SKM-1 (cell line): ENCODE measurements around the gene GID8.

Source experiments
- DNase-seq: peaks from one replicate; lab custom pipeline; 2025; ENCODE audit not compliant: unreplicated experiment; lab: John Stamatoyannopoulos, UW

Gene GID8

GRCh38 chr20:62941792-62942191 lies 3.8 kb downstream of the GID8 start:
- DNase-seq: no peak

GRCh38 chr20:62942456-62942855 lies 4.5 kb downstream of the GID8 start:
- DNase-seq: no peak

- no peak for DNase-seq
These were observed 5.4 kb downstream of the GID8 start for GRCh38 chr20:62943396-62943795.

GRCh38 chr20:62944184-62944583 lies 6.2 kb downstream of the GID8 start:
- DNase-seq: no peak

GRCh38 chr20:62944746-62945145 lies 6.8 kb downstream of the GID8 start:
- DNase-seq: no peak

- no peak for DNase-seq
These were observed 7.9 kb downstream of the GID8 start for GRCh38 chr20:62945771-62946339.

- DNase-seq: no peak
These were observed 9.0 kb downstream of the GID8 start for GRCh38 chr20:62946918-62947317.

GRCh38 chr20:62947532-62948300 lies 9.8 kb downstream of the GID8 start:
- DNase-seq: no peak

- DNase-seq: no peak
These were observed 11.3 kb downstream of the GID8 start for GRCh38 chr20:62949153-62949821.

- no peak for DNase-seq
These were observed 12.0 kb downstream of the GID8 start for GRCh38 chr20:62949962-62950361.

- no peak for DNase-seq
These were observed 12.8 kb downstream of the GID8 start for GRCh38 chr20:62950741-62951140.

- no peak for DNase-seq
These were observed 13.4 kb downstream of the GID8 start for GRCh38 chr20:62951143-62951895.

GRCh38 chr20:62951896-62952372 lies 14.0 kb downstream of the GID8 start:
- no peak for DNase-seq

GRCh38 chr20:62952373-62952967 lies 14.5 kb downstream of the GID8 start, which contains the start of gene SLC17A9:
TSS of gene SLC17A9 (plus strand) at chr20:62952709. CDS start at chr20:62952831, 122 bp downstream.
- peak; percentile 74 for DNase-seq

- DNase-seq: no peak
These were observed 15.3 kb downstream of the GID8 start for GRCh38 chr20:62952968-62953838.

GRCh38 chr20:62953839-62954703 lies 16.1 kb downstream of the GID8 start:
- peak; percentile 90 for DNase-seq

- DNase-seq: no peak
These were observed 17.8 kb downstream of the GID8 start for GRCh38 chr20:62955519-62956386.
